GM19193 (cell line): ENCODE measurements around the gene NDUFB11.

Source experiments
- POLR2A ChIP-seq: IDR thresholded peaks from 4 replicates; pipeline ENCODE4 v1.6.1; 2011; ENCODE audit not compliant: insufficient read depth, insufficient read length; ENCODE audit errors: extremely low read depth

The NDUFB11 gene

DNA sequence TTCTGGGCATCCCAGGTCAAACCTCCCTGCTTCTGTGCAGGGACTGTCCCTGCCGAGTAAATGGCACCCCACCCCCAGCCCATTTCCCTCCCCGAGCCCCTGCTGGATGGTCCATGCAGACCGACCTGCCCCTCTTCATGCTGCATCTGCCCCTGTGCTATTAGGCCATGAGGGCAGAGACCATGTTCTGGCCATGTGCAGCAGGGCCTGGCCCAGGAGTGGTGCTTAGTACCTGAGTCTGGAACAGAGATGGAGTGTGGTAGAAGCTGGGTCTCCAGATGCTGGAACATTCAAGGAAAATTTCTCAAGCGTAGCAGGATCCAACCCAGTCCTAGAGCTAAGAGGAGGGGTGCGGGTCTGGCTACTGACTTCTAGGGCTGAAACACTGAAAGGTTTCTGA is 33.8 kb upstream of the NDUFB11 start:
- no peak for TF ChIP-seq POLR2A

DNA sequence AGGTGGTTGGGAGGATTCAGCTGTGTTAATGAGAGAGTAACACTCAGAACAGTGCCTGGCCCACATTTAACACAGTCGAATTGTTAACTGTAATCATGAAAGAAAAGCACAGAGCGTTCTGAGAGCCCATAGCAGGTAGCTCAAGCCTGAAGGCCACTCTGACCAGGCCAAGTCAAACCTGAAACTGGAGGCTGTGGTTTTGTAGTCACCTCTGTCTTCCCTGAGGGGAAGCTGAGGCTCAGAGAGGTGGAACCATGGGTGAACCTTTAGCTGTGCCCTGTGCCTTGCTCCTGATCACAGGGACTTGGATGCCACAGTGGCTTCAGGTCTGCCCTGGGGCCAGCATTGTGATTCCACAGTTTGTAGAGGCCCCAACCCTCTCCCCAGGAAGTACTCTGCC is 32.6 kb upstream of the NDUFB11 start:
- no peak for TF ChIP-seq POLR2A

DNA sequence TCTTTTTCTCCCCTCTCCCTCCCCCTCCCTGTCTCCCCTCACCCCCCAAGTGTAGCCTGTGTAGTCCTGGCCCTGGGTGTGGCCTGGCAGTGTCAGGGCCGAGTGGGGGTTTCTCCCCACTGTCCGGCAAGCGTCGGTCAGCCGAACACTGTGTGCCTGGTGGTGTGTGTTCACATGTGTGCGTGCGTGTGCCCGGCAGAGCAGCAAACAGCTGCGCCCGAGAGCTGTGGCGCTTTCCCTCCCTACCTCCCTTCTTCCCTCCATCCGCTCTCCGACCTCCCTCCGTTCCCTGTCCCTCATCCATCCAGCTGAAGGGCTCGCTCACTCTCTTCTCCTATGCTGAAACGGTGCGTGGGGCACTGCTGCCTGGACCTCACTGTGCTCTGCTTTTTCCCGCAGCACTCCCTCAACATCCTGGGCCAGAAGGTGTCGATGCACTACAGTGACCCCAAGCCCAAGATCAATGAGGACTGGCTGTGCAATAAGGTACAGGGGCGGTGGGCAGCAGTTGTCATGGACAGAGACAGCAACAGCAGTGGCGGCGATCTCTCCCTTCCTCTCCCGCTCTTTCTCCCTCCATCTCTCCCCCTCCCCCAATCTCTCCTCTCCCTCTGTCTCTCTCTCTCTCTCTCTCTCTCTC is 31.7 kb upstream of the NDUFB11 start:
- TF ChIP-seq POLR2A = no peak

DNA sequence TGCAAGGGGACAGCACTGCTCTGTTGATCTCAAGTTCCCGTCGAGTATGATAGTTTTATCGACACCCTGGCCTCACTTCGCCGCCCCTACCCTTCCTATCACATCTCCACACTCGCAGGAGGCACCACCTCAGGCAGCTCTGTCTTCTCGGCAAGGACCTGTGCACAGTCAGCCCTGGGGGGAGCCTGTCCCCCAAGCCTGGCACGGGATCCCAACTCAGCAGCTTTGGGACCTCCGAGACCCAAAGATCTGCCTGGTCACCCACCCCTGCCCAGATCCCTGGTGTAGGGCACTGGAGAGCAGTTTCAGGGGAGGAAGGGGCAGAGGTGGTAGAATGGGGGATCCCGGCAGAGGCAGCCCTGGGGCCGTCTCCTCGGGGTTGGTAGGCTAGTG is 31.1 kb upstream of the NDUFB11 start:
- TF ChIP-seq POLR2A = no peak

DNA sequence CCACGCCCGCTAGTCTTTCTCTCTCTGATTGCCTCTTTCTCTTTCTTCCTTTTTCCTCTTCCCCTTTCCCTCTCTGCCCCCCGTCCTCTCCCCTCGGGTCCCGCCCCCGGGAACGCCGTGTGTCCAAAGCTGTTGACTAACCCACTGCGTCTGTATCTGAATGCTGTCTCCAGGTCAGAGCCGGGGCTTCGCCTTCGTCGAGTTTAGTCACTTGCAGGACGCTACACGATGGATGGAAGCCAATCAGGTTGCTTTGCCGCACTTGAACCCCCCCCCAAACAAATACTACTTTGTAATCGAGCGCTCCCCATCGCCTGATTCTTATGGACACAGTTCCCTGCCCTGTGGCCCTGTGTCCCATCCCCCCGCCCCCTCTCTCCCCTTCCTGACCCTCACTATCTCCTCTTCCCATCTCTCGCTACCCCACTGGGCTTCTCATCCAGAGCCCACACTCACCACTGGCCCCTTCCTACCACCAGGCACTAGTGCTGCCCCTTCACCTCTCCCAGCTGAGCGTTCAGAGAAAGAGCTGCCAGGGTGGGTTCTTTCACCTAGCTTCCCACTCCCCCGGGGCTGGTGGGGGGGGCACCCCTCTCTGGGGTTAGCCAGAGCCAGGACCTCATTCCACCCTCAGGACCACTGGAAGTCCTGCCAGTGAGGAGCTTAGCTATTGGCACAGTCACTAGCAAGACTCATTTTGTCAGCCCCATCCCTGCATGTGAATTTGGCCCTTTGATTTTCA is 30.5 kb upstream of the NDUFB11 start:
- no peak for TF ChIP-seq POLR2A

DNA sequence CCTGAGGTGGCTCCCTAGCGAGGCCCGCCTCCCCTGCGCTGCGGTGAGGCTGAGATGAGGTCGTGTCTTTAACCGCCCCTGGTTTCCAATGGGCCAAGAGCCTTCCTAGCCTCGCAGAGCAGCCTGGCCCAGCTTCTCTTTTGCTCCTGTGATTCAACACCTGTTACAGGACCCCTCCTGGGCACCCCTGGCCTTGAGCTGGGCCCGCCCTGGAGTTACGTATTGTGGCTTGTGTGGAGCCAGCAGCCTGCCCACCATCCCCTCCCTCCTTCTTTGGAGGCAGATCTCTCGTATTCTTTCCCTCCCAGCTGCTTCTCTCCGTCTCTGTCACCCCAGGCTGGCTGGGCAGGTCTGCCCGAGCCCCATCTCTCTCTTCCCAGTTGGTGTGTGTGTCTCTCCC is 29.9 kb upstream of the NDUFB11 start:
- no peak for TF ChIP-seq POLR2A

DNA sequence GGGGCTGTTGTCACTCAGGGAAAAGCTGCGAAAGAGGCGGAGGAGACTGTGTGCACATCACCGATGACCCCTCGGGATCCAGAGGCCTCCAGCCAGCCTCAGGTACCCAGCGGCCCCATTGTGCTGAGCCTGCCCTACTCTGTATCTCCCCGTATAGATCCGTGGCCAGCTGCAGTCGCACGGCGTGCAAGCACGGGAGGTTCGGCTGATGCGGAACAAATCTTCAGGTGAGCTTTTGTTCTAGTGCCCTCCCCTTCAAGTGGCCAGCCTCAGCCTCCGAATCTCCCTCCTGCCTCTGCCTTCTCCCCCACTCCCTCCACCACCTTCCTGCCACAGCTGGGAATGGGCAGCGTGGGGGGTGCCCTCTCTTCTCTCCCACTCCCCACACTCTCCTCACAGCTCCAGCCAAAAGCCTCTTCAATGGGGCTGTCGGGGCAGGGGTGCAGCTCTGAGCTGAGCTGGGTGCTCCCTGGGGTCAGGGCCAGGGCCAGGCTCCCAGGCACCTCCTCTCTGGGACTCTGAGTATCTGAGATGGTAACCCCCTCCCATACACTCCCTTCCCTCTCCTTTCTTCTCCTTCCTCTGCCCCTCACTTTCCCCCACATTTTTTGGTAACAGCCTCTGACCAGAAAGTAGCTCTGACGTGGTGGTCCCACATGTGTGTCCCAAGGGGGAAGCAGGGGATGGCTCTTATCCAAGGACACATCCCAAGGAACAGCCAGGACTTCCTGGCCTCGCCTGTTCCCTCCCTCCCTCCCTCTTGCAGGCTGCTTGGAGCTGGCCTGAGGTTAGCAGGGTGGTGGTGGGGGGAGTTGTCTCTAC is 28.7 kb upstream of the NDUFB11 start:
- no peak for TF ChIP-seq POLR2A

DNA sequence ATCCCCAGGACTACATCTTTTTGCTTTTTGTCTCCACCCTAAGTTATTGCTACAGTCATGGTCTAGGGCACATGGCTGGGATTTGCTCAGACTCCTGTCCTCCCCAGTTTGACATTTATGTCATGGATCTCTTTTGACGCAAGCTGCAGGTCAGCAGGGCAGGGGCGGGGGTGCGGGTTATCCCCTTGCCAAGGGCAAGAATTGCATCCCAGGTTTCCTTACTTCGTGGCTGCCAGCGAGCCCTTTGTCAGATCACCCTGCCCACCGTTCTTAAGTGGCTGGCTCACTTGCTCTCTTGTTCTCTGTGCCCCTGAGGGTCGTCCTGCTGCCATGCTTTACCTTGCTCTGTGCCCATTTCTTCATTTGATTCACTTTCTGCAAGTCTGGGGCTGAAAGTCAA is 28.0 kb upstream of the NDUFB11 start:
- TF ChIP-seq POLR2A = no peak

DNA sequence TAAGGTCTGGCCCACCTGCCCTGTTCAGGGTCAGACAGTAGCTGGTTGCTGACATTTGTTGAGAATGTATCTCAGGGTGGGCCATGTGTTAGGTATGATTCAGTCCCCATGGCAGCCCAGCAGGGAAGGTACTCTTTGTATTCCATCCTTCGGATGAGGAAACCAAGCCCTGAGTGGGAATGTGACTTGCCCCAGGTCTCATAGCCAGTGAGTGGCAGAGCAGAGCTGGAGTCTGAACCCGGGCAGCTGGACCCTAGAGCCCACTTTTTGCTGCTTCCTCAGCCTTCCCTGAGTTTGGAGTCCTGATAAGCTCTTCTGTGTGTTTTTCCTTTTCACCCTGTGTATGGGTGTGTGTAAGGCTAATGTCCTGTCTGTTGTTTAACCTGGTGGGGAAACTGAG is 27.5 kb upstream of the NDUFB11 start:
- no peak for TF ChIP-seq POLR2A

DNA sequence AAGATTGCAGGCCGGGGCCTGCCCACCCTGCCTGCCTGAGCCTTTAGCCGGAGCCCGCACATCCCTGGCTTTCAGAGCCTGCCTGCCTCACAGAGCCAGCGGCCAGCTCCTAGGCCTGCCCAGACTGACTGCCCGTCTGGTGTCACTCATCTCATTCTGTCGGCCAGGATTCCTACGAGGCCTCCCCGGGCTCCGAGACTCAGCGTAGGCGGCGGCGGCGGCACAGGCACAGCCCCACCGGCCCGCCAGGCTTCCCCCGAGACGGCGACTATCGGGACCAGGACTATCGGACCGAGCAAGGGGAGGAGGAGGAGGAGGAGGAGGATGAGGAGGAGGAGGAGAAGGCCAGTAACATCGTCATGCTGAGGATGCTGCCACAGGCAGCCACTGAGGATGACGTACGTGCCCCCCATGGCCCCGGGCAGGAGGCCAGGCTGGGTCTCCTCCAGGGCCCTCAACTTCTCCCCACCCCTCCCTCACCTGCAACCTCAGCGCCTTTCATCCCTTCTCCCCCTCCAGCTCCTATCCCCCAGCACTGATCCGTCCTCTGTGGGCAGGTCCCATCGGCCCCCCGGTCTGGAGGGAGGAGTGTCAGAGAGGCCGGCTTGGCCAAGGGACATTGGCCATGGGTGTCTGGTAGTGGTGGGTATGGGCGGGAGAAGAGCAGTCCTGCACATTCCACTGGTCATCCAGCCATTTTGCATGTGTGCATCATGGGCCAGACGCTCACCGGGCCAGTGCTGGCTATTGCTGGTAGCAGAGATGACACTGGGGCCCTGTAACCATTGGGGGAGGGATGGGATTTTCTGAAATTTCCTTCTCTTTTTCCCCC is 26.6 kb upstream of the NDUFB11 start:
- TF ChIP-seq POLR2A = no peak

DNA sequence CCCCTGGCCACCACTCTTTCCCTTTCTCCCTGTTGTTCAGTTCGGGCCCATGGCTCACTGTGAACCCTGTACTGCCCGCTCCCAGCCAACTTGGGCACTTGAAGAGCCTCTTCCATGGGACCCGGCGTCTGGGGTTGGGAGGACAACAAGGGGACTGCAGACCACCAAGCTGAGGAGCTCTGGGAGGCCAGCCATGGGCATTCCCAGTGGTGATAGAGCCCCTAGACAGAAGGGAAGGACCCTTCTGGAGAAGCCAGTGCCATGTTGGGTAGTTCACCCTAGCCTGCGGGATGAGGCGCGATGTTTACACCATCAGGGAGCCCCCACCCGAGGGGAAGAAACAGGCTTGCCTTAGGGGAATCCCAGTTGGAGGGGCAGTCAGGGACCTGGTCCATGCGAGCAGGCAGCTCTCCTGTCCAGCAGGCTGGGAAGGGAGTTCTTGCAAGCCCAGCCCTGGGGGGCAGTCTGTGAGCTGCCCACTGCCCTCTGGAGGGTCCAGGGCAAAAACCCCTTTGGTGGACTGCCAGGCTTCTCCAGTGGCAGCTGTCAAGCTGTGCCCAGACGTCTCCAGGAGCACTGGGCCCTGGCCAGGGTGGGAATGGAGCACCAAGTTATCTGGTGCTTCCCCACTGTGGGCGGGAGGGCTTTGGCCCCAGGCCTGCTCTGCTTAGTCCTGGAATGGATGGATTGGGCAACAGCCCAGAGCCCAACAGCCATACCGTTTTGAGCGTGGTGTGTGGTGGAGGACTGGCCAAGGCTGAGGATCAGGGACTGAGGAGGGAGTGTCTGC is 25.4 kb upstream of the NDUFB11 start:
- TF ChIP-seq POLR2A = no peak

DNA sequence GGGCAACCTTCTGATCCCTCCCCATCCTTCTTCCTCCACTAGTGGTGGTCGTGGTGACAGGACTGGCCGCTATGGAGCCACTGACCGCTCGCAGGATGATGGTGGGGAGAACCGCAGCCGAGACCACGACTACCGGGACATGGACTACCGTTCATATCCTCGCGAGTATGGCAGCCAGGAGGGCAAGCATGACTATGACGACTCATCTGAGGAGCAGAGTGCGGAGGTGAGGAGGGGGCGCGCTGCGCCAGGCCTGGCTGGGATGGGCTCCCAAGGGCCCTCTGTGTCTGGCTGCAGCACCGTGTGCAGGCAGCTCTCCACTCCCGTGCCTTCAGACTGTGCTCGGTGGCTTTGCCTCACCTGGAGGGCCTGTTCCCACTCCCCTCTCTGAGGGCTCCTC is 24.8 kb upstream of the NDUFB11 start:
- TF ChIP-seq POLR2A = no peak

DNA sequence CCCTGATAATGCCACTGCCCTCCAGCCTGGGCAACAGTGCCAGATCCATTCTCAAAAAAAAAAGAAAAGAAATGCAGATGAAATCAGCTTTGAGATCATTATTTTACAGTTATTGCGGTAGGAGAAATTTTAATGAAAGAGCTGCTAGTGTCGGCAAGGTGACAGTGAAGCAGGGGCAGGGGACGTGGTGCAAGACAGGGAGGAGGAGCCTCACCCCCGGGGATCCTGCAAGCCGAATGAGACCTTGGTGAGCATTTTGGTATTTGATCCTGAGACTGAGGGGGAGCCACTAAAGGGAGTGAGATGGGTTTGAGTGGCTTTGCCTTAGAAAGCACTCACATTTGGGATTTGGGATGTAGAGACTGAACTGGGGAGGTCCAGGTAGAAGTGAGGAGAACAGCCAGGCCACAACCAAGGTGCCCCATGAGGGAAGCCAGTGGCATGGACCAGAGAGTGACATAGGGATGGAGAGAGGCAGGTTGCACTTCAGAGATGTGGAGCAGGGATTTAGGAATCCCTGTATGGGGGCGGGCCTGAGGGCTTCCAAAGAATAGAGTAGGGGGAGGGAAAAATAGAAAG is 24.1 kb upstream of the NDUFB11 start:
- TF ChIP-seq POLR2A = no peak

DNA sequence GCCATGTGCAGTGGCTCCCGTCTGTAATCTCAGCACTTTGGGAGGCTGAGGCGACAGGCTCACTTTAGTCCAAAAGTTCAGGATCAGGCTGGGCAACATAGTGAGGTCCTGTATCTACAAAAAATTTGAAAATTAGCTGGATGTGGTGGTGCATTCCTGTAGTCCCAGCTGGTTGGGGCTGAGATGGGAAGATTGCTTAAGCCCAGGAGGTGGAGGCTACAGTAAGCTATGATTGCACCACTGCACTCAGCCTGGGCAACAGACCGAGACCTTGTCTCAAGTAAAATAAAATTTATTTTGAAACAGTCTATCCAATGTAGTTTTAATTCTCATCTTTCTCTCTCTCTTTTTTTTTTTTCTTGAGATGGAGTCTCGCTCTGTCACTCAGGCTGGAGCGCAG is 21.6 kb upstream of the NDUFB11 start:
- no peak for TF ChIP-seq POLR2A
